Uterus (tissue), 2 donors: ENCODE measurements around the gene ATP13A5.

Source experiments
- CTCF ChIP-seq, 4 experiments: fragments of 200-600 bp in 2 of 4; fragments of 450-650 bp in 2 of 4; sonication (generic) in 2 of 4; IDR thresholded peaks; one replicate each; pipeline ENCODE4 v1.5.1; 2016 to 2019; ENCODE audit warnings: antibody characterized with exemption in 4 of 4, mild to moderate bottlenecking in 2 of 4, moderate library complexity in 1 of 4
- POLR2A ChIP-seq, 2 donors: fragments of 450-650 bp; IDR thresholded peaks; one replicate each; pipeline ENCODE4 v1.6.1; 2016; ENCODE audit warnings: antibody characterized with exemption in 2 of 2, mild to moderate bottlenecking in 1 of 2, moderate library complexity in 1 of 2

DNA sequence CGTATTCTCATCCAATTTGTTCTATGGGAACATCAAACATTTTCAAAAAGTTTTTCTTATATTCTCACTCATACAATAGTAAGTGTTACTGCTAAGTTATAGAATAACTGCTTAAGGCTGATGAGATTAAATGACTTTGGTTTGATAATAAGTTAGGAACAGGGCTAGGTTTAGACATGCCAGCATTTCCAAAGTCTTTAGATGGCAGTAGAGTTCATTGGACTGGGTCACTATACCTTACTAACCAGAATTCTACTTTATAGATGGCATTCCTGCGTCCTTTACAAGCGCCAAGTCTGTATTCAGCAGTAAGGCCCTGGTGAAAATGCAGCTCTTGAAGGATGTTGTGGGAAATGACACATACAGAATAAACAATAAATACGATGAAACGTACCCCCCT, 115.8 kb downstream of the ATP13A5 start:
- no peak for TF ChIP-seq CTCF (IDR thresholded peaks at IDR 0.05)
- no peak for TF ChIP-seq POLR2A (IDR thresholded peaks at IDR 0.05)
